ENCODE results near the gene UMPS. TPM values are rescaled to one million over a fixed set of nuclear protein-coding genes. Genes with fewer than 3 reads are reported as not detected.

The UMPS gene
- total and polyA plus RNA-seq, 9 of the 15 experiments (the other 6 are each of a cell fraction or from before 2014, with no cell fraction given): 28.9 to 91.0 (median 45.9) TPM

DNA sequence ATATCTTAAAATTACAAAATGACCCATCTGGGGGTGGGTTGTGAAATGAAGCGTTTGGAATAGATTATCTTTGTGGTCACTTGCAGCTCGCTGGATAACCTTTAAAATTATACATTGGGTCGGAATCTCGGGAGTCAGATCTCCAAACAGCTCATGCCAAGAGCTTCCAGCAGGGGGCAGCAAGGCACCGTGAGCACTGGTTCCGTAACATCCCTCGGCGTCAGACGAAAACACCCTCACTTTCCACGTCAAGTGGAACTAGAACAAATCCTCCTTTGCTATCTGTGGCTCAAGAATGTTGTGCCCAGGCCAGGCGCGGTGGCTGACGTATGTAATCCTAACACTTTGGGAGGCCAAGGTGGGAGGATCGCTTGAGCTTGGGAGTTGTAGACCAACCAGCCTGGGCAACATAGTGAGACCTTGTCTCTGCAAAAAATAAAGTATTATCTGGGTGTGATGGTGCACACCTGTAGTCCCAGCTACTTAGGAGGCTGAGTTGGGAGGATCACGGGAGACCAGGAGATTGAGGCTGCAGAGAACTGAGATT, 31.1 kb downstream of the UMPS start (continued):
- TF ChIP-seq YY1 (IDR thresholded peaks at IDR 0.05; ENCODE audit: borderline replicate concordance in 1 of 3, control insufficient read depth in 1 of 3, extremely low read depth in 1 of 3, insufficient read depth in 3 of 3, insufficient read length in 1 of 3, insufficient replicate concordance in 2 of 3, low read depth in 1 of 3, low read length in 2 of 3) (no peak), ZFP30 (CRISPR knock-in tag; IDR thresholded peaks at IDR 0.05; ENCODE audit: borderline replicate concordance) (no peak), FOXP1 (CRISPR knock-in tag; IDR thresholded peaks at IDR 0.05) (no peak), ARID2 (IDR thresholded peaks at IDR 0.05) (peak; percentile 38; the same call in 1 of the 2 replicates), ZNF175 (CRISPR knock-in tag; IDR thresholded peaks at IDR 0.05; ENCODE audit: low read depth) (no peak), KLF1 (tag; IDR thresholded peaks at IDR 0.05) (no peak), NFIX (CRISPR knock-in tag; IDR thresholded peaks at IDR 0.05; ENCODE audit: low read depth) (no peak), RFX7 (CRISPR knock-in tag; IDR thresholded peaks at IDR 0.05) (no peak), RBBP5 (IDR thresholded peaks at IDR 0.05; ENCODE audit: borderline replicate concordance, insufficient read depth, low read length, poor library complexity, severe bottlenecking) (no peak), ESRRA (IDR thresholded peaks at IDR 0.05; ENCODE audit: borderline replicate concordance, low read depth) (no peak), CEBPG (CRISPR knock-in tag; IDR thresholded peaks at IDR 0.05) (no peak), CEBPG (tag; conservative IDR thresholded peaks at IDR 0.05 in 1 of 2, IDR thresholded peaks at IDR 0.05 in 1 of 2) (no peak), E2F3 (CRISPR knock-in tag; IDR thresholded peaks at IDR 0.05) (no peak), RBM25 (IDR thresholded peaks at IDR 0.05; ENCODE audit: low read depth, low read length, severe bottlenecking) (no peak), CCAR2 (IDR thresholded peaks at IDR 0.05; ENCODE audit: low read depth, low read length) (no peak)
- TF ChIP-seq, protein P1, sequence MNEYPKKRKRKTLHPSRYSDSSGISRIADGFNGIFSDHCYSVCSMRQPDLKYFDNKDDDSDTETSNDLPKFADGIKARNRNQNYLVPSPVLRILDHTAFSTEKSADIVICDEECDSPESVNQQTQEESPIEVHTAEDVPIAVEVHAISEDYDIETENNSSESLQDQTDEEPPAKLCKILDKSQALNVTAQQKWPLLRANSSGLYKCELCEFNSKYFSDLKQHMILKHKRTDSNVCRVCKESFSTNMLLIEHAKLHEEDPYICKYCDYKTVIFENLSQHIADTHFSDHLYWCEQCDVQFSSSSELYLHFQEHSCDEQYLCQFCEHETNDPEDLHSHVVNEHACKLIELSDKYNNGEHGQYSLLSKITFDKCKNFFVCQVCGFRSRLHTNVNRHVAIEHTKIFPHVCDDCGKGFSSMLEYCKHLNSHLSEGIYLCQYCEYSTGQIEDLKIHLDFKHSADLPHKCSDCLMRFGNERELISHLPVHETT (CRISPR knock-in tag; conservative IDR thresholded peaks at IDR 0.05 in 1 of 2, IDR thresholded peaks at IDR 0.05 in 1 of 2): no peak
- TF ChIP-seq, protein P2, sequence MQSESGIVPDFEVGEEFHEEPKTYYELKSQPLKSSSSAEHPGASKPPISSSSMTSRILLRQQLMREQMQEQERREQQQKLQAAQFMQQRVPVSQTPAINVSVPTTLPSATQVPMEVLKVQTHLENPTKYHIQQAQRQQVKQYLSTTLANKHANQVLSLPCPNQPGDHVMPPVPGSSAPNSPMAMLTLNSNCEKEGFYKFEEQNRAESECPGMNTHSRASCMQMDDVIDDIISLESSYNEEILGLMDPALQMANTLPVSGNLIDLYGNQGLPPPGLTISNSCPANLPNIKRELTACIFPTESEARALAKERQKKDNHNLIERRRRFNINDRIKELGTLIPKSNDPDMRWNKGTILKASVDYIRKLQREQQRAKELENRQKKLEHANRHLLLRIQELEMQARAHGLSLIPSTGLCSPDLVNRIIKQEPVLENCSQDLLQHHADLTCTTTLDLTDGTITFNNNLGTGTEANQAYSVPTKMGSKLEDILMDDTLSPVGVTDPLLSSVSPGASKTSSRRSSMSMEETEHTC (IDR thresholded peaks at IDR 0.05): no peak
